Right kidney (tissue), 1 donor: ENCODE data around the gene TLE5.
"Not testable (repeated sequence)": the region's sequence is repeated elsewhere in the genome, so short reads cannot be mapped to it uniquely, and the experiment has no call there.

Experiments
- DNase-seq: peaks from one replicate; pipeline ENCODE4 v3.0.0-alpha.2; 2016

Gene TLE5

DNA sequence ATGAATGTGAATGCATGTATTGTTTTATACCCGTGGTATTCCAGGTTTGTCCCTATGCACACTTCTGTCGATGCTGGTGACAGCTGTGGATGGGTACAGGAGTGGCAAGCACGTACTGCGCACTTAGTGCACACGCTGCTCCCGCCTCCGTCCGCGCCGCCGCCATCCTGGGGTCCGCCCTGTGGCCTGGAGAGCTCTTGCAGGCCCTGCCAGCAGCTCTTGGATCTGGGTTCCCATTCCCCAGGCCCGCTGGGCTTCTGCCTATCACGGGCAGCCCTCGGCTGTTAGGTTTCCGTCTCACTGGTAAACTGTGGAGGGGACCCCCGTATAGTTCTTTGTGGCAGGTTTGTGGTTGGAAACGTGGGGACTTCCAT lies 35.8 kb upstream of the TLE5 start:
- DNase-seq: no peak

DNA sequence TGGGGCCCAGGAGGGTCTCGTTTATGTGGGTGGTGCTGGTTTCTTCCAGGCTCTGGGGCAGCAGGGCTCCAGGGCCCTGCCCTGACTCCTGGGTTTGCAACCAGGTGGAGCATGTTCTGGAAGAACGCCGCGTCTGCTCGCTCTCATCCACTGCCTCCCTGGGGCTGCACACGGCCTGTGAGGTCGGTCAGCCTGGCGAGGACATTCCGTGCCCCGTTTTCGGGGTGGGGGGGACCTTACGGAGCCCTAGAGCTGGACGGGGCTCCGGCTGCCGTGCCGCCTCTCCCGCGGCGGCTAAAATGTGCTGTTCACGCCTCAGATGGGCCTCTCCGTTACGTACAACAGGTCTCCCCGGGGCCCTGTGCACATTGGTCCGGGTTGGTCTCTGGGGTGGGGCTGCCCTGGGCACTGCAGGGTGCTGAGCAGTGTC lies 35.2 kb upstream of the TLE5 start:
- DNase-seq: no peak

GRCh38 chr19:3096902-3097326 lies 34.6 kb upstream of the TLE5 start:
- no peak for DNase-seq

GRCh38 chr19:3096267-3096901 lies 34.1 kb upstream of the TLE5 start:
- DNase-seq: no peak

GRCh38 chr19:3095441-3096191 lies 33.3 kb upstream of the TLE5 start:
- no peak for DNase-seq

- DNase-seq: peak; percentile 49
Observed at GRCh38 chr19:3094601-3095440, 32.5 kb upstream of the TLE5 start.

DNA sequence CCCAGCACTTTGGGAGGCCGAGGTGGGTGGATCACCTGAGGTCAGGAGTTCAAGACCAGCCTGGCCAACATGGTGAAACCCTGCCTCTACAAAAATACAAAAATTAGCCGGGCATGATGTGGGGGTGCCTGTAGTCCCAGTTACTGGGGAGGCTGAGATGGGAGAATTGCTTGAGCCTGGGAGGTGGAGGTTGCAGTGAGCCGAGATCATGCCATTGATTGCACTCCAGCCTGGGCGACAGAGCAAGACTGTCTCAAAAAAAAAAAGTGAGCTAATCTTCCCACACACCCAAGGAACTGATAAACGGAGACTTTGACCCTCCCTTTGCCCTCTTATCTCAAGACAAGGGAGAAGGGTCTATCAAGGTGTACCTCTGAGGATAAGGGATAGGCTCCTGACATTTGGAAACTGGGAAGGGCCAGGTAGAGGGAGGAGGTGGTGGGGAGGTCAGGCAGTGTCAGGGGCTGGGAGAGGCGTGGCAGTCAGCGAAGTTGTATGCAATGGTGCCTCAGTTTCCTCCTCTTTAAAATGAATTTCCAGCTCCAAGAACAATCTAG lies 27.1 kb upstream of the TLE5 start:
- not testable (repeated sequence) for DNase-seq

GRCh38 chr19:3087769-3088168 lies 25.5 kb upstream of the TLE5 start:
- no peak for DNase-seq

GRCh38 chr19:3084943-3085342 lies 22.6 kb upstream of the TLE5 start:
- DNase-seq: no peak

DNA sequence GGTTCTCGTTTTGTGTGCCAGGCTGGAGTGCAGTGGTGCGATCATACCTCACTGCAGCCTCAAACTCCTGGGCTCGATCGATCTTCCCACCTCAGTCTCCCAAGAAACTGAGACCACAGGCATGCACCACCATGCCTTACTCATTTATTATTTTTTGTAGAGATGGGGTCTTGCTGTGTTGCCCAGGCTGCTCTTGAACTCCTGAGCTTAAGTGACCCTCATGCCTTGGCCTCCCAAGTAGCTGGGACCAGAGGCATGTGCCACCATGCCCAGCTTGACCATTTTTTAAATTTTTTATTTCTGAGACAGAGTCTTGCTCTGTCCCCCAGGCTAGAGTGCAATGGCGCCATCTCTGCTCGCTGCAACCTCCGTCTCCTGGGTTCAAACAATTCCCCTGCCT lies 21.7 kb upstream of the TLE5 start:
- DNase-seq: no peak

GRCh38 chr19:3082331-3082730 lies 20.0 kb upstream of the TLE5 start:
- no peak for DNase-seq

GRCh38 chr19:3080286-3080685 lies 18.0 kb upstream of the TLE5 start:
- no peak for DNase-seq

DNA sequence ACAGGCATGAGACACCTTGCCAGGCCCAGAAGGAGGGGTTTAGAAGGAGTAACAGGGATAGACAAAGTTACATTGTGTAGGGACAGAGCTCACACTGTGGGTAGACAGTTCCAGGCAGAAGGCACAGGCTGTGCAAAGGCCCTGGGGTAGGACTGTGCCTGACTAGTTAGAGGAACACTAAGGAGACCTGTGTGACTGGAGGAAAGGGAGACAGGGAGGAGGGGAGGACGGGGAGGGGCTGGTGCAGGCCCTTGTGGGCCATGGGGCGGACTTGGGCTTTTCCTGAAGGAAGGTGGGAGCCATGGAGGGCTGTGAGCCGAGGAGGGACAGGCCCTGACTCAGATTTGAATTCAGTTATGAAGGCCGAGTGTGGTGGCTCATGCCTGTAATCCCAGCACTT lies 17.3 kb upstream of the TLE5 start:
- no peak for DNase-seq

GRCh38 chr19:3075605-3076431 lies 13.5 kb upstream of the TLE5 start:
- DNase-seq: peak; percentile 71

DNA sequence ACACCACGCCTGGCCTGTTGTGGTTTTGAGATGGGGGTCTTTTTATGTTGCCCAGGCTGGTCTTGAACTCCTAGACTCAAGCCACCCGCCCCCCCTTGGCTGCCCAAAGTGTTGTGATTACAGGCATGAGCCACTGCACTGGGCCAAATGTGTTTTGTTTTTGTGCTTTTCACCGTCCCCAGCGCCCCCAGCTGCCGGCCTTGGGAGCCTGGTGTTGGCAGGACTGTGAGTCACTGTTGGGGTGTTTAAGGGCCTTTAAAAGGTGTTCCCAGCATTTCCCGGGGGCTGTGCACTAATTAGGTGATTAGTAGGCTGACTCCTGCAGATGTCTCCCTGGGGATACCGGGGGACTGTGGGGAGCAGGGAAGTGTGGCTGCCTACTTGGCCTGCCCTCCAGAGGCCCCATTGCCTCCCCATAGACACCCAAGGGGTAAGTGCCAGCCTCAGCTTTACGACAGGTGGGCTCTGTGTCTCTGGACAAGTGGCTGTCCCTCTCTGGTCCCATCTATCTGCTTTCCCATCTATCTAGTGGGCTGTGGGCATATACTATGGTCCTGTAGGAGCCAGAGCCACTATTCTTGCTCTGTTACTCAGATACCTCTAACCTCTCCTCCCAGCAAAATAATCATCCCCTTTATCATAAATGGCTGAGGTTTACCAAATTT lies 11.8 kb upstream of the TLE5 start:
- no peak for DNase-seq

- DNase-seq: no peak
Observed at GRCh38 chr19:3073159-3073563, 10.9 kb upstream of the TLE5 start.

GRCh38 chr19:3071768-3072167 lies 9.5 kb upstream of the TLE5 start:
- no peak for DNase-seq

GRCh38 chr19:3068071-3068470 lies 5.8 kb upstream of the TLE5 start:
- peak; percentile 54 for DNase-seq

DNA sequence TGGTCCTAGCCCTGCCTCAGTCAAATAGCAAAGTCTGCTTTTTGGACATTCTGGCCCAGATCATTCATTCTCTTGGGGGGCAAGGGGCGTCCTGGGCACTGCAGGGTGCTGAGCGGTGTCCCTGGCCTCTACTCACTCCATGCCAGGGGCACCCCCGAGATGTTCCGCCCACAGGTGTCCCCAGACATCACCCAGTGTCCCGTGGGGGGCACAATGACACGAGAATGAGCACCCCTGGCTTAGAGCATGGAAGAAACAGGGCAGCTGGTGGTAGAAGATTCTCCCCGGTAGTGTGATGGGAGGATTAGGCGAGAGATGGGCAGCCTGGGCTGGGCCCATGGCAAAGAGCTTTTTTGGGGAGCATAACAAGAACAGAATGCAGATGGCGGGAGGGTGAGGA lies 5.3 kb upstream of the TLE5 start:
- no peak for DNase-seq

DNA sequence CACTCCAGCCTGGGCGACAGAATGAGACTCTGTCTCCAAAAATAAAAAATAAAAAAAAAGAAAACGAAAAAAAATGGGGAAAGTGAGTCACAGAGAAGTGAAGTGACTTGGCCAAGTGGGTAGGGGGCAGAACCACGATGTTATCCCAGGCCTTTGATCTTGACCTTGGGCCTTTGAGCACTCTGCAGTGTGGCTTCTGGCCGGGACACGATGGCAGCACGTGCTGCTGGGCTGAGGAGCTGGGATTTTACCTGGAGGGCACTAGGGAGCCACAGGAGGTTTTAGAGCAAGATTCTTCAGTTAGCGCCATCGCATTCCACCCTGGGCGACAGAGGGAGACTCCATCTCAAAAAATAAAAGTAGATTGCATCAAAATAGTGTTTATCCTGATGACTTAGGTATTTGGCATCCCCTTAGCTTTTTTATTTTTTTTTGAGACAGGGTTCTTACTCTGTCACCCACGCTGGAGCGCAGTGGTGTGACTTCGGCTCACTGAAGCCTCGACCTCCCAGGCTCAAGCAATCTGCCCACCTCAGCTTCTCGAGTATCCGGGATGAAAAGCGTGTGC lies 4.3 kb upstream of the TLE5 start:
- DNase-seq: no peak
